ENCODE results near the gene SYCN.

The SYCN gene

DNA sequence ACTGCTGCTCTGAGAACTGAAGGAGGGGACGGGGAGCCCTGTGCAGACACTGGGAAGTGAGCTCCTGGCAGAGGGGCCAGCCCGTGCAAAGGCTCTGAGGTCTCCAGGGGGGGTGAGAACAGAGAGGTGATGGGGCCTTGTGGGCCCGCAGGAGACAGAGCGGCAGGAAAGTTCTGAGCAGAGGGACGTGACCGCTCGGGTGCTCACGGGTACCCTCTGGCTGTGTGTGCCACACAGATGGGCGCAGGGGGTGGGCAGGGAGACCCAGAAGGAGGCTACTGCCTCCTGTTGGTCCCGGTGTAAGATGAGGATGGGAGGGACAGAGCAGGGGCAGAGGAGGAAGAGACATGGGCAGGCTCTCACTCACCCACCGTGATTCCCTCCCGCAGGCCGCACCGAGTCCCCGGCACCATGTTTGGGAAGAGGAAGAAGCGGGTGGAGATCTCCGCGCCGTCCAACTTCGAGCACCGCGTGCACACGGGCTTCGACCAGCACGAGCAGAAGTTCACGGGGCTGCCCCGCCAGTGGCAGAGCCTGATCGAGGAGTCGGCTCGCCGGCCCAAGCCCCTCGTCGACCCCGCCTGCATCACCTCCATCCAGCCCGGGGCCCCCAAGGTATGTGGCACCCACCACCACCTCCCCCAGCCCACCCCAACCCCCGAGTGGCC is 34.8 kb downstream of the SYCN start:
- DNase-seq = no peak

DNA sequence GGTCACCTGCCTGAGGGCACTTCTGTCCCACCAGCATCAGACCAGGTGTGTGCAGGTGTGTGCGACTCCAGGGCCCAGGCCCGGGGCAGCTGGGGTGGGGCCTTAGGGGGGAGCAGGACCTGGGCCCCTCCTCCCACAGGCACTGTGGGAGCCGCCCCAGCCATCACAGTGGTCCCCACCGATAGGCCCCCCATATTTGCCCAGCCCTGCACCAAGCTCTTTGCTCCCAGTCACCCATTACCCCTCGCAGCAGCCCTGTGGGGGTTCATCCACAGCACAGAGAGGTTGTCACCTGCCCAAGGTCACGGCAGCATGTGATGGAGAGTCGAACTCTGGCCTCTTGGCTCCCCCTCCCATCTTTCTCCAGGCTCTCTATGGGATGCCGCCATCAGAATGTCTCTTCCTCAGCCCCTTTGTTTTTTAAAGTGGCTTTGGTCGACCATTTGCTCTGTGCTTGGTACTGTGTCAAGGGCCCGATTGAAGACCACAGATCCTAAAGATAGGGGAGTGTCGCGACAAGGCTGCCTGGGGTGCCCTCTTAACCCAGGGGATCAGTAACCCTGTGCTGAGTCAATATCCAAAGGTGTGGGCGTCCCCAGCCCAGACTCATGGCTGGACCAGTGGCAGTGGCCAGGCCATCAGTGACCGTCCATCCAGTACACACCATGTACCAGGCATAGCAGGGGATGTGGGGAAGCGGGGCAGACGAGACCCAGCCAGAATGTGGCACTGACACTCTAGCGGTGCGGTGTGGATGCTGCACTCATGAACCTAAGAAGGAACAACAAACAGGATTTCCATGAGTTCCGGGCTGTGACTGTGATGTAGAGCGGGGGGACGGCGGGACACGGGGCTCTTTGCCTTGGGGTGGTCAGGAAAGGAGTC is 35.6 kb downstream of the SYCN start:
- DNase-seq = no peak

GRCh38 chr19:39167461-39168257 is 36.4 kb downstream of the SYCN start:
- no peak for DNase-seq

DNA sequence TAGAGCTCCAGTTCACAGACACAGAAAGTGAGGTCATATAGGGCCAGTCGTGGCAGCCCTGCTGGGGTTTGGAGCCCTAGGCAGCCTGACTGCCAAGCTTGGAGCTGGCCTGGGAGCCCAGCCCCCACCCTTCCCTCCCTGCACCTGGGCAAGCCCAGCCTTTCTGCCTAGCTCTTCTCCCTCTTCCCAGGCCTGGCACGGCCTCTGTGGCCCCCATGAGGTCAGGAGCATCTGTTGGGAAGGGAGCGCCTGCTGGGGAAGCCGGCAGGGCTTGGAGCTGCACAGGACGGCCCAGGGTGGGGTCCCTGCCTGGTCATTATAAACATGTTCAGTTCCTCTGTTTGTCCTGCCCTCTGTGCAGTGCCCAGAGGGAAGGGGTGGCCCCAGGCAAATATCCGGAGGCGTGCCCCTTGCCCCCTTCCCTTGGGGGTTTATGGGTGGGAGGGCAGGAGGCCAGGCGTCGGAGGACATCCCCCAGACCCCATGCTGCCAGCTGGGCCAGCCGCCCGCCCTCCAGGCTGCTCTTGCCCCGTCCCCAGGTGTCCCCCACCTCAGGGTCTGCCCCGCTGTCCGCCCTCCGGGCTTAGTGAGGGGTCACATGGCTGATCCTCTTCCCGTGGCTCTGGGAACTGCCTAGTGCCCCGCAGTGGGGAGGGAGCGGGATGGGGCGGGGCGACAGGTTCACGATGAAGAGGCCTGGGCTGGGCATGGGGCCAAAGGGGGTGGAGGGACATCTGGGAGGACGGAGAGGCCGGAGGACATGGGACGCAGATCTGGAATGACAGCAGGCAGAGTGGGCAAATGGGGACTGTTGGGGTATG is 37.3 kb downstream of the SYCN start:
- DNase-seq = no peak

DNA sequence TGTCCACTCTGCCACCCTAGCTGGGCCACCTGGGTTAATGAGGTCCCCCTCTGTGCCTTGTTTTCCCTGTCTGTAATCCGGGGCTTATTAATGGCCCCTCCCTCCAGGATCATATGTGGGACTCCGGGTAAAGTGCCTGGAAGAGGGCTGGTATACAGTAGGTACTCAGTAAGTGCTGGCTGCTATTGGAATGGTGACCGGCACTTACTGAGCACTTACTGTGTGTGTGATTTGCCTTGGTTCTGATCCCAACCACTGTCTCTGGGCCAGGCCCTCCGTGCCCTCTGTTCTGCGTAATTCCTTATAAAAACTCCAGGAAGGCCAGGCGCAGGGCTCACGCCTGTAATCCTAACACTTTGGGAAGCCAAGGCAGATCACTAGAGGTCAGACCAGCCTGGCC is 38.2 kb downstream of the SYCN start:
- no peak for DNase-seq

DNA sequence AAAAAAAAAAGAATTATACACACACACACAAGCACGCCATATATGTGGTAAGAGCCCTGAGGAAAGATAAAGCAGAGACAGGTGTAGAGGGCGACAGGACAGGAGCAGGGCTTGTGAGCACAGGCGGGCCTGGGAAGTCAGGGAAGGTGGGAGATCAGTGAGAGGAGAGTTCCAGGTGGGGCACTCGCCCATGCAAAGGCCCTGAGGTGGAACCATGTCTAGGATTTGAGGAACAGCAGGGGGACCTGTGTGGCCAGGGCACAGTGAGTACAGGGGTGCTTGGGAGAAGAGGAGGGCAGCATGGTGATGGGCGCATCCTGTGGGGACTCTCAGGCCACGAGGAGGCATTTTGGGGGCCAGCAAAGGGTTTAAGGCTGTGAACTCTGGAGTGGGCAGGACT is 39.8 kb downstream of the SYCN start:
- DNase-seq = no peak

- no peak for DNase-seq
Observed at GRCh38 chr19:39163621-39164020, 40.4 kb downstream of the SYCN start.

DNA sequence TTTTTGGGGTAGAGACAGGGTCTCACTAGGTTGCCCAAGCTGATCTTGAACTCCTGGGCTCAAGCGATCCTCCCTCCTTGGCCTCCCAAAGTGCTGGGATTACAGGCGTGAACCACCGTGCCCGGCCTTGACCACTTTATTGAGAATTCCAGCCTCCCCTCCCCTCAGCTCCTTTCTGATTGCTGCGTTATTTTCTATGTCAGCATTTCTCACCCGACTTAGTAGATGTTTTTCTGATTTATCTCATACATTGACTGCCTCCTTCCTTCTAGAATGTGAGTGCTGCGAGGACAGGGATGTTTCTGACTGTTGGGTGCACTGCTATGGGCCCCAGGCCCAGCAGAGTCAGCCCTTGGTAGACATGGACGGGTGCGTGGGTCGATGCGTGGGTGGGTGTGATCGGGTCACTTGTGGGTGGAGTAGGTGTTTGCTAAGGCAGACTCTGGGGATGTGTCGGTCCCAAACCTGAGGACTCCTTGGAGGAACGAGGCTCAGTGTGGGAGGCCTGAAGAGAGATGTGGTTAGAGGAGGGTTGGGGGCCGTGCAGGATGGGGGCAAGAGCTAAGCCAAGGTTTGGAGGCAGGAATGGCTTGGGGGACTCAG is 41.5 kb downstream of the SYCN start:
- no peak for DNase-seq

GRCh38 chr19:39160889-39161672 is 43.0 kb downstream of the SYCN start:
- no peak for DNase-seq

- DNase-seq = no peak
Observed at GRCh38 chr19:39160523-39160861, 43.6 kb downstream of the SYCN start.

DNA sequence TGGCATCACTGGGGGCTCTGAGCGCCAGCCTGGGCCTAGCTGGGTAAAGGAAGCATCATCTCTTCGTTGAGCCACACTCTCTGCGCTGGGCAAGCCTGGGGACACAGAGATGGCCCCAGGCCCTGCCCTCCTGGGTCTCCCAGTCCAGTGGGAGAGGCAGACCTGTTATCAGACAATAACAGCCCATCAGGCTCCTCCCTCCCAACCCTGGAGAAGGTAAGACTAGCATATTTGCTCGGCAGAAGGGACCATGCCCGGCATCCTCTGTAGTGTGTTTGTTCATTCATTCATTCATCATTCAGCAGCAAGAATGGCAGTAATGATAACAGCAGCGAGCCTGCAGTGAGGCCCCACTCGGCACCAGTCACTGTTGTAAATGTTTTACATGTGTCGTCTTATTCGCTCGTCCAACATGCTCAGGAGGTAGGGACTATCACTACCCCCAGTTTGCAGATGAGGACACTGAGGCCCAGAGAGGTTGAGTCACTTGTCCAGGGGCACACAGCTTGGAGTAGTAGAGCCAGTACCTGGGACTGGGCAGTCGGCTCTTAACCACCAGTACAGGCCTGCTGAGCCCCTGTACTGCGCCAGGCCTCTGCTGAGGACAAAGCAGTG is 45.3 kb downstream of the SYCN start:
- no peak for DNase-seq

GRCh38 chr19:39157997-39158389 is 46.1 kb downstream of the SYCN start:
- DNase-seq = no peak

- DNase-seq = no peak
Observed at GRCh38 chr19:39157275-39157996, 46.6 kb downstream of the SYCN start.

DNA sequence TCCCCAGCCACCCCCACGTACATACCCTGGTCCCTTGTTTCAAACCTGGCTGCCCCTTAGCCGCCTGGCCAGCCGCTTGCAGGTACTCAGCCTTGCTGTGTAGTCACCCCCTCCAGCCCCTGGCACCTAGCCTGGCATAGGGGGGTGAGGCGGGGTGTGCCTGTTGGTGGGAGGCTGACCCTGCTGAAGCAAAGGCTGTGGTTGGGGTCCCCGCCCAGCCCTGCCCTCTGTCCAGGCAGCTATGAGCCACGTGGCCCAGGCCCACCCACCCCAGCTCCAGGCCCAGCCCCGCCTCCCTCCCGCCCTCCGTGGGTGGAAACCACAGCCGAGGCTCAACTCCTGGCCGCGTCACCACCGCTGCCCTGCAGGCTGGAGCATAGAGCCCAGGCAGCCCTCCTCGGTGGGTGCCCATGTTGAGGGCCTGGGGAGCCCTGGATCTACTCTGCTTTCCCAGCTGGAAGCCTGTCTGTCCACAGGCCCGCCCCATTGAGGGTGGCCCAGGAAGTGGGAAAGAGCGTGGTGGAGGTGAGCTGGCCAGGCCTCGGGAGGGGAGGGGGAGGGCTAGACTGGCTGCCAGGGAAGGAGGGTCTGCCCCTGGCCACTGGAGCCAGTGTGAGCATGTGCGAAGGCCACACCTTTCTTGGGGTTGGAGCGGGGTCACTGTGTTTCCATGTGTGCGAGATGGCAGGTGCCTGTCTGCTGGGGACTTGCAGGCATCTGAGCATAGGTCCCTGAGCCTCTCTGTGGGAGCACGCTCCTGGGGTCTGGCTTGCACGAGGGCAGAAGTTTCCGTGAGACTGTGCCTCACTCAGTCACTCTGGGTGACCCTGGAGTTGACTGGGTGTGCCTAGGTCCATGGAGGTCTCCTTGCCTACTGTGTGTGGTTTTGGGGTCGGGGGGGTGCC is 47.5 kb downstream of the SYCN start:
- no peak for DNase-seq

DNA sequence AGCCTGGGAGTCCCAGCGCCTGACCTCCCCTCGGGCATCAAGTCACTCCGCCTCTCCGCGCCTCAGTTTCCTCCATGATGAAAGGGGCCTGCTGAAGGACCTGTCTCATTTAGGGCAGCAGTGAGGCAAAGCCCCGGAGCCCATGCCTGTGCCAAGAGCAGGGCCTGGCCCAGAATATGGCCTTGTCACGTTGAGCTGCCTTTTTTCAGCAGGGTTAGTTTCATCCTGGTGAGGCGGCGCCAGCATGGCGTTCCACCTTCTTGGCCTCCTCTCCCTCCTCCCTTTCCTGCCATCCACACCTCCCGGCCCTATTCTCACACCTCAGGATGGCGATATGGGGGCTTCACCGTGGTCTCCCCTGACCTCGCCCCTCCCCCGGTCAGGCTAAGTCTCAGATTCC is 48.3 kb downstream of the SYCN start:
- no peak for DNase-seq

GRCh38 chr19:39155114-39155700 is 48.9 kb downstream of the SYCN start:
- DNase-seq = no peak

DNA sequence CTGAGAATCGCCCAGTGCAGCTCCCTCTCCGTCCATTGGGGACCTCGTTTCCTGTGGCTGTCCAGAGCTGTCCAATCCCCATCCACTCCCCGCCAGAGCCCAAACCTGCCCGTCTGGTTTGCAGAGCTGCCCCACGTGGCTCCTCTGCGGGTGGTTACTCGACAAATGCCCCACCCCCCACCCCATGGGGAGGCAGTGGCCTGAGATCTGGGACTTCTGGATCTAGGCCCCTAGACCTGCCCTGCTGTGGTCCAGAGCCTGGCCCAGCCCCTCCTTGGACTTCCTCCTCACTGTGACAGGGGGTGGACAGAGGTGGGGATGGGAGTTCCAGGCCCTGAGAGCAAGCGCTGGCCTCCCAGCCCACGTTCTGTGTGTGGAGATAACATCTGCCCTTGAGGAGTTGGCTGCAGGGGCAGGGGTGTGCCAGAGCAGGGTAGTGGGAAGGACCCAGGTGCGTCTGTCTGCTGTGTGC is 49.4 kb downstream of the SYCN start:
- DNase-seq = no peak

- DNase-seq = no peak
Observed at GRCh38 chr19:39154100-39154628, 49.9 kb downstream of the SYCN start.

Data from activated effector memory CD4-positive, alpha-beta T cell treated with Interleukin-2 at 50 U/mL for 16 hours (primary cell).